ENCODE results near the gene GSDME.

DNA sequence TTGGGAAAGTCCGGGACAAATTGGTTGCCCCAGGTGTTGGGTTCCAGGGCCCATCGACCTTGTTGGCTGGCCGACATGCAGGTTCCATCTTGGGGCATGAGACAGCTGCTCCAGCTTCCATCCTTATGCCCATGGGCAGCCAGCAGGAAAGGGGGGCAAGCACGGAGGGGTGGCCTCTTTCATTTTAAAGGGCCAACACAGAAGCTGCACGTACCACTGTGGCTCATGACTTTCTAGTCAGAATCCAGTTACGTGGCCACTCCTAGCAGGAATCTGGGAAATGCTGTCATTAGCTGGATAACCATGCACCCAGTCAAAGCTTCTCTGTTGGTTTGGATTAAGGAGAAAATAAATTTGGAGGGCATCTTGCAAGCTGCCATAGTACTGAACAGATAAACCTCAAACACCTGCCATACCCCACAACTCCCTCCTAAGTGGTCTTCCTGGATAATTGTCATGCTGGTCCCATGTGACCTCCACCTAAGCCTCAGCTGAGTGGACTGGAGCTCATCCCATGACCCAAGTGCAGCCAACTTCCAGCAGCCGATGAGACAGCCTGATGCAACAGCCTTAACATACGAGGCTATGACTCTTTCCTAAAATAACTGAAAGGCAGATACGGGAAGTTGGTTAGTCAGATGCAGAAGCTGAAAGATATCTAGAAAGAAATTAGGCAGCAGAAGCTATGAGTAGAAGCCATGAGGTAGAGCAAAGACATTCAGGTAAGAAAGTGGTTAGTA, 21.4 kb upstream of the GSDME start:
- TF ChIP-seq, protein P1, sequence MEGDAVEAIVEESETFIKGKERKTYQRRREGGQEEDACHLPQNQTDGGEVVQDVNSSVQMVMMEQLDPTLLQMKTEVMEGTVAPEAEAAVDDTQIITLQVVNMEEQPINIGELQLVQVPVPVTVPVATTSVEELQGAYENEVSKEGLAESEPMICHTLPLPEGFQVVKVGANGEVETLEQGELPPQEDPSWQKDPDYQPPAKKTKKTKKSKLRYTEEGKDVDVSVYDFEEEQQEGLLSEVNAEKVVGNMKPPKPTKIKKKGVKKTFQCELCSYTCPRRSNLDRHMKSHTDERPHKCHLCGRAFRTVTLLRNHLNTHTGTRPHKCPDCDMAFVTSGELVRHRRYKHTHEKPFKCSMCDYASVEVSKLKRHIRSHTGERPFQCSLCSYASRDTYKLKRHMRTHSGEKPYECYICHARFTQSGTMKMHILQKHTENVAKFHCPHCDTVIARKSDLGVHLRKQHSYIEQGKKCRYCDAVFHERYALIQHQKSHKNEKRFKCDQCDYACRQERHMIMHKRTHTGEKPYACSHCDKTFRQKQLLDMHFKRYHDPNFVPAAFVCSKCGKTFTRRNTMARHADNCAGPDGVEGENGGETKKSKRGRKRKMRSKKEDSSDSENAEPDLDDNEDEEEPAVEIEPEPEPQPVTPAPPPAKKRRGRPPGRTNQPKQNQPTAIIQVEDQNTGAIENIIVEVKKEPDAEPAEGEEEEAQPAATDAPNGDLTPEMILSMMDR (IDR thresholded peaks at IDR 0.05), result no peak
- TF ChIP-seq EP300 (IDR thresholded peaks at IDR 0.05) (no peak), POLR2A (IDR thresholded peaks at IDR 0.05) (no peak)
